Endothelial cell of umbilical vein (primary cell): ENCODE data around the gene EYS. TPM values are rescaled to one million over a fixed set of nuclear protein-coding genes. Genes with fewer than 3 reads are reported as not detected.

Experiments
- BruUV-seq: library from RNA; stranded (reverse); fragments of 400-500 nt; replicated peaks from 2 replicates; lab custom pipeline; 2021; lab: Mats Ljungman, UMichigan
- CTCF ChIA-PET: fragments of 300-600, 350-600 bp; sonication (Branson Sonifier 250); formaldehyde crosslinking; loops from one replicate; lab custom pipeline; 2021; ENCODE audit warnings: antibody characterized with exemption, inconsistent platforms; lab: Charles Lee
- POLR2A ChIA-PET: fragments of 300-600, 350-600 bp; sonication (Branson Sonifier 250); formaldehyde crosslinking; loops from one replicate; lab custom pipeline; 2021; ENCODE audit warnings: antibody characterized with exemption, inconsistent platforms; lab: Charles Lee
- DNase-seq: peaks from one replicate; pipeline ENCODE4 v3.0.0-alpha.2; 2011; ENCODE audit warnings: low read depth, low spot score
- FAIRE-seq: peaks from 2 replicates; lab custom pipeline; 2011; peaks lifted over from hg19 to GRCh38; lab: Jason Lieb, UNC
- H2AFZ ChIP-seq: 2 replicates; pipeline ENCODE4 v1.6.0; 2012; ENCODE audit warnings: low read depth, low read length, control low read depth, inconsistent platforms
- H3K27ac ChIP-seq: 2 replicates; pipeline ENCODE4 v1.5.1; 2011; ENCODE audit warnings: low read depth, mild to moderate bottlenecking, control low read depth, low read length, moderate library complexity; ENCODE audit not compliant: insufficient read depth
- H3K27me3 ChIP-seq, 2 experiments: 2 replicates each; pipeline versions ENCODE4 v1.6.0 to v1.6.1; 2011; ENCODE audit warnings: low read length in 2 of 2, mixed read lengths in 1 of 2; ENCODE audit not compliant: control insufficient read depth in 2 of 2, insufficient read depth in 2 of 2
- H3K36me3 ChIP-seq, 2 experiments: 2 replicates in 1 of 2; 3 replicates in 1 of 2; pipeline ENCODE4 v1.5.1; 2011; ENCODE audit warnings: low read length in 2 of 2, mild to moderate bottlenecking in 1 of 2, moderate library complexity in 1 of 2; ENCODE audit not compliant: control insufficient read depth in 2 of 2, insufficient read depth in 2 of 2; ENCODE audit errors: extremely low read depth in 1 of 2
- H3K4me1 ChIP-seq: 3 replicates; pipeline ENCODE4 v1.5.1; 2011; ENCODE audit warnings: mild to moderate bottlenecking, low read length; ENCODE audit not compliant: control insufficient read depth, insufficient read depth; ENCODE audit errors: extremely low read depth
- H3K4me2 ChIP-seq: 2 replicates; pipeline ENCODE4 v1.6.1; 2011; ENCODE audit warnings: low read length, control low read depth, mixed read lengths; ENCODE audit not compliant: insufficient read depth
- H3K4me3 ChIP-seq, 3 experiments: fragments of 200-600 bp in 1 of 3; sonication (generic), shearing (Covaris generic) in 1 of 3; replicated peaks in 1 of 3; 2 replicates each; pipeline ENCODE4 v1.5.1; 2011 to 2016; ENCODE audit warnings: control low read depth in 3 of 3, low read length in 3 of 3, mild to moderate bottlenecking in 2 of 3, inconsistent platforms in 1 of 3, low read depth in 1 of 3, moderate library complexity in 1 of 3; ENCODE audit not compliant: insufficient read depth in 1 of 3
- H3K79me2 ChIP-seq: 2 replicates; pipeline ENCODE4 v1.6.0; 2012; ENCODE audit warnings: low read length, inconsistent platforms; ENCODE audit not compliant: control insufficient read depth, insufficient read depth
- H3K9ac ChIP-seq: replicated peaks from 2 replicates; pipeline ENCODE3; 2011; ENCODE audit warnings: low read length, control low read depth; ENCODE audit not compliant: insufficient read depth; ENCODE audit errors: extremely low read depth
- H3K9me1 ChIP-seq: replicated peaks from 3 replicates; pipeline ENCODE4 v1.6.0; 2011; ENCODE audit warnings: mild to moderate bottlenecking, low read length; ENCODE audit not compliant: control insufficient read depth, insufficient read depth; ENCODE audit errors: extremely low read depth
- H3K9me3 ChIP-seq: replicated peaks from 2 replicates; pipeline ENCODE4 v1.5.1; 2012; ENCODE audit warnings: low read length, inconsistent platforms; ENCODE audit not compliant: control insufficient read depth, insufficient read depth
- H4K20me1 ChIP-seq: replicated peaks from 2 replicates; pipeline ENCODE3; 2011; ENCODE audit warnings: mild to moderate bottlenecking, low read length; ENCODE audit not compliant: control insufficient read depth, insufficient read depth; ENCODE audit errors: extremely low read depth
- CTCF ChIP-seq, 2 donors: IDR thresholded peaks; 1 replicate in 1 of 2; 2 replicates in 1 of 2; pipeline ENCODE4 v1.5.1; 2011; ENCODE audit warnings: low read length in 2 of 2, mild to moderate bottlenecking in 2 of 2, moderate library complexity in 2 of 2, control low read depth in 1 of 2, inconsistent platforms in 1 of 2, low read depth in 1 of 2; ENCODE audit not compliant: insufficient read depth in 1 of 2; ENCODE audit errors: extremely low read depth in 1 of 2
- EZH2 ChIP-seq: IDR thresholded peaks from 2 replicates; pipeline ENCODE4 v1.6.1; 2012; ENCODE audit warnings: borderline replicate concordance, low read depth, mild to moderate bottlenecking, moderate library complexity, low read length, inconsistent platforms; ENCODE audit not compliant: severe bottlenecking
- FOS ChIP-seq: IDR thresholded peaks from 2 replicates; pipeline ENCODE4 v1.6.1; 2011; ENCODE audit warnings: mild to moderate bottlenecking, low read length, moderate library complexity, borderline replicate concordance; ENCODE audit not compliant: insufficient read depth
- GATA2 ChIP-seq: IDR thresholded peaks from 2 replicates; pipeline ENCODE4 v1.7.0; 2011; ENCODE audit warnings: low read depth, mild to moderate bottlenecking, moderate library complexity, mixed read lengths, low read length; ENCODE audit not compliant: insufficient read length, insufficient read depth
- JUN ChIP-seq: IDR thresholded peaks from 2 replicates; pipeline ENCODE4 v1.6.1; 2011; ENCODE audit warnings: borderline replicate concordance, low read depth; ENCODE audit not compliant: insufficient read length, insufficient read depth
- MAX ChIP-seq: IDR thresholded peaks from 2 replicates; pipeline ENCODE4 v1.6.1; 2011; ENCODE audit not compliant: insufficient read depth, insufficient read length
- MYC ChIP-seq: IDR thresholded peaks from one replicate; pipeline ENCODE4 v1.6.1; 2011; ENCODE audit warnings: mild to moderate bottlenecking, low read depth, low read length
- POLR2A ChIP-seq: IDR thresholded peaks from 2 replicates; pipeline ENCODE4 v1.6.1; 2012; ENCODE audit warnings: low read depth, mild to moderate bottlenecking, control low read depth, low read length
- POLR2AphosphoS5 ChIP-seq: IDR thresholded peaks from 2 replicates; pipeline ENCODE4 v1.6.1; 2012; ENCODE audit warnings: low read depth, mild to moderate bottlenecking, control low read depth, low read length, moderate library complexity; ENCODE audit not compliant: insufficient read depth
- dilution Hi-C: fragments of 300-500 bp; cut with MboI; formaldehyde crosslinking; loops from one replicate; pipeline ENCODE4 v1.15.0; 2019; ENCODE audit warnings: low sequenced_read_pairs; ENCODE audit not compliant: extremely low pct_ligation_motif_present
- intact Hi-C: fragments of 100-400 bp; cut with micrococcal nuclease; formaldehyde crosslinking; loops from one replicate; pipeline ENCODE4 v1.10.0; 2022
- polyA plus RNA-seq, 4 experiments: library from polyadenylated mRNA; depleted of rRNA in 3 of 4; stranded (reverse) in 3 of 4; unstranded in 1 of 4; fragments of >200 nt; gene quantifications; 2 replicates each; pipeline versions ENCODE4 v1.2.1 to v1.2.3, GENCODE V29; 2011 to 2012; ENCODE audit warnings: missing spikeins in 1 of 4
- total RNA-seq: library from RNA; stranded (reverse); gene quantifications from 2 replicates; pipeline ENCODE4 v1.2.3, GENCODE V29; 2021

EYS gene
- total and polyA plus RNA-seq, 2 donors (not counting 3 experiments of a cell fraction or from before 2014, with no cell fraction given): 0.01 to 0.27 TPM

GRCh38 chr6:63774961-63775360 is 1932.1 kb downstream of the EYS start:
- FAIRE-seq (no peak), DNase-seq (no peak)
- intact Hi-C loops (no loop called here), dilution Hi-C loops (no loop called here)
- BruUV-seq: no TSS peak
- H3K4me2 ChIP-seq: no peak overlapping the region
- no peak overlapping the region for H3K27ac ChIP-seq
- H3K27me3 ChIP-seq: peaks cover 5 to 18% of the 10 kb centered on the region in 2 experiments
- no peak overlapping the region for H3K9ac ChIP-seq
- ChIA-PET CTCF (interaction anchor here (0.6 to 3.8 kb wide), 4 partner anchors 10 to 421 kb away, joined by 4 to 23 read pairs (median 5); no protein-coding TSS in a partner anchor), POLR2A (no interaction called here)
- no peaks in the 10 kb centered on the region for H3K9me1 ChIP-seq
- no peaks in the 10 kb centered on the region for H3K9me3 ChIP-seq
- no peak for TF ChIP-seq CTCF (IDR thresholded peaks at IDR 0.05; ENCODE audit: extremely low read depth in 1 of 2, insufficient read depth in 1 of 2, low read depth in 1 of 2, low read length in 2 of 2)
- no peak overlapping the region for H2AFZ ChIP-seq
- no peaks in the 10 kb centered on the region for H3K36me3 ChIP-seq
- no peaks in the 10 kb centered on the region for H3K4me1 ChIP-seq
- H3K79me2 ChIP-seq: no peaks in the 10 kb centered on the region
- no peak overlapping the region for H3K4me3 ChIP-seq
- no peaks in the 10 kb centered on the region for H4K20me1 ChIP-seq

- dilution Hi-C loops: no loop called here
- Histone ChIP-seq H3K9me3 (no peaks in the 10 kb centered on the region), H3K36me3 (no peaks in the 10 kb centered on the region), H3K4me2 (no peak overlapping the region), H3K4me3 (no peak overlapping the region), H4K20me1 (no peaks in the 10 kb centered on the region), H3K9ac (no peak overlapping the region), H3K27me3 (peaks cover 7 to 18% of the 10 kb centered on the region in 2 experiments), H3K9me1 (no peaks in the 10 kb centered on the region), H2AFZ (no peak overlapping the region), H3K4me1 (no peaks in the 10 kb centered on the region), H3K27ac (no peak overlapping the region), H3K79me2 (no peaks in the 10 kb centered on the region)
- FAIRE-seq (no peak), DNase-seq (no peak)
- no peak for TF ChIP-seq JUN
- no peak for TF ChIP-seq CTCF (IDR thresholded peaks at IDR 0.05; ENCODE audit: extremely low read depth in 1 of 2, insufficient read depth in 1 of 2, low read depth in 1 of 2, low read length in 2 of 2)
- TF ChIP-seq MYC: no peak
- no peak for TF ChIP-seq FOS
- no peak for TF ChIP-seq MAX
- TF ChIP-seq POLR2A: no peak
- no peak for TF ChIP-seq GATA2
- no peak for TF ChIP-seq EZH2
- no peak for TF ChIP-seq POLR2AphosphoS5
- intact Hi-C loops: no loop called here
- POLR2A ChIA-PET: no interaction called here
- CTCF ChIA-PET: interaction anchor here (1.1 to 3.8 kb wide), 5 partner anchors 9 to 465 kb away, joined by 3 to 23 read pairs (median 3); partner anchors contain the start of gene PHF3
- BruUV-seq: no TSS peak
Measured at GRCh38 chr6:63773200-63773599, 1933.8 kb downstream of the EYS start.
